CD4-positive, alpha-beta memory T cell (primary cell): ENCODE measurements around the gene ACTN3. TPM values are rescaled to one million over a fixed set of nuclear protein-coding genes. Genes with fewer than 3 reads are reported as not detected.

Experiments used
- CTCF ChIA-PET: fragments of 350-600 bp; sonication (Branson Sonifier 250); formaldehyde crosslinking; loops from one replicate; lab custom pipeline; 2021; ENCODE audit warnings: inconsistent platforms; ENCODE audit not compliant: partially characterized antibody; lab: Charles Lee
- POLR2A ChIA-PET: fragments of 350-600 bp; sonication (Branson Sonifier 250); formaldehyde crosslinking; loops from one replicate; lab custom pipeline; 2021; ENCODE audit not compliant: partially characterized antibody; lab: Charles Lee
- DNase-seq, 5 donors: peaks; one replicate each; pipeline versions ENCODE4 v3.0.0 to v3.0.0-alpha.2; 2020 to 2022; ENCODE audit warnings: mixed read lengths in 1 of 5
- H3K27ac ChIP-seq: one replicate; pipeline ENCODE4 v1.7.0; 2013; ENCODE audit warnings: low read depth, low read length
- H3K27me3 ChIP-seq: 2 replicates; pipeline ENCODE4 v1.7.0; 2013; ENCODE audit warnings: mild to moderate bottlenecking, low read length, moderate library complexity; ENCODE audit not compliant: insufficient read depth
- H3K36me3 ChIP-seq: 2 replicates; pipeline ENCODE4 v1.7.0; 2013; ENCODE audit warnings: mild to moderate bottlenecking, low read length, moderate library complexity; ENCODE audit not compliant: insufficient read depth
- H3K4me1 ChIP-seq: 2 replicates; pipeline ENCODE4 v1.7.0; 2013; ENCODE audit warnings: mild to moderate bottlenecking, low read length, moderate library complexity; ENCODE audit not compliant: insufficient read depth
- H3K4me3 ChIP-seq, 2 donors: one replicate each; pipeline ENCODE4 v1.7.0; 2013; ENCODE audit warnings: low read length in 2 of 2, mild to moderate bottlenecking in 1 of 2
- H3K9me3 ChIP-seq, 2 donors: one replicate each; pipeline ENCODE4 v1.7.0; 2013; ENCODE audit warnings: low read length in 2 of 2, control low read depth in 1 of 2; ENCODE audit not compliant: control insufficient read depth in 1 of 2
- H3K27ac Mint-ChIP-seq, 7 donors: one replicate each; pipeline ENCODE4 v1.8.0; 2020 to 2021; ENCODE audit warnings: mixed read lengths in 7 of 7, mild to moderate bottlenecking in 6 of 7, inconsistent platforms in 3 of 7, moderate library complexity in 3 of 7
- H3K27me3 Mint-ChIP-seq, 2 donors: one replicate each; pipeline ENCODE4 v1.8.0; 2020 to 2021; ENCODE audit warnings: mixed read lengths in 2 of 2
- H3K36me3 Mint-ChIP-seq, 2 donors: one replicate each; pipeline ENCODE4 v1.8.0; 2020 to 2021; ENCODE audit warnings: mixed read lengths in 2 of 2, inconsistent platforms in 1 of 2, mild to moderate bottlenecking in 1 of 2
- H3K4me1 Mint-ChIP-seq, 4 donors: one replicate each; pipeline ENCODE4 v1.8.0; 2020 to 2021; ENCODE audit warnings: mixed read lengths in 4 of 4, mild to moderate bottlenecking in 1 of 4
- H3K4me3 Mint-ChIP-seq, 8 donors: one replicate each; pipeline ENCODE4 v1.8.0; 2020 to 2021; ENCODE audit warnings: mixed read lengths in 8 of 8, mild to moderate bottlenecking in 7 of 8, moderate library complexity in 6 of 8, inconsistent platforms in 3 of 8
- H3K9me3 Mint-ChIP-seq, 8 donors: one replicate each; pipeline ENCODE4 v1.8.0; 2020 to 2021; ENCODE audit warnings: mixed read lengths in 8 of 8, mild to moderate bottlenecking in 5 of 8, inconsistent platforms in 3 of 8, moderate library complexity in 1 of 8
- intact Hi-C: fragments of 100-400 bp; cut with micrococcal nuclease; formaldehyde crosslinking; loops from one replicate; pipeline ENCODE4 v1.15.1; 2023
- polyA plus RNA-seq, 2 donors: library from polyadenylated mRNA; unstranded; fragments of 300-500 nt; fragmentation: Illumina TruSeq; gene quantifications; one replicate each; pipeline ENCODE4 v1.2.3, GENCODE V29; 2021
- total RNA-seq, 2 experiments: library from RNA; stranded (reverse); gene quantifications; one replicate each; pipeline ENCODE4 v1.2.3, GENCODE V29; 2021

Gene ACTN3
- total and polyA plus RNA-seq, 4 experiments from 2014 or later, result 0.17 to 0.20 TPM; not detected in 2

DNA sequence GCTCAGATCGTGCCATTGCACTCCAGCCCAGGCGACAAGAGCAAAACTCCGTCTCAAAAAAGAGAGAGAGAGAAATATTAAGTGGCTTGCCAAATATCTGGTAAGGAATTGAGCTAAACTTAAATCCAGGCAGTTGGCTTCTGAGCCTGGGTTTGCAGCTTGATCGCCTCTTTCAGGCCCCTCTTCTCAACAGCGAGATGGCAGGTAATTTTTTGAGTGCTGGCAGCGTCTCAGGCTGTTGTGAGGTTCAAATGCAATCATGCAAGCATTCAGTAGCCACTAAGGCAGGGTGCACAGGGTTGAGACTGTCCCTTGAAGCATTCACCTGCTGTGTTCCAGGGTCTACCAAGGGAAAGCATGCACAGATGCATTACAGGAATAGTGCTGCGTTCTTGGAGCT is 22.4 kb downstream of the ACTN3 start:
- peaks cover 2 to 13% (median 6%) of the 10 kb centered on the region in 4 donors for H3K4me1 Mint-ChIP-seq
- intact Hi-C loops, result no loop called here
- H3K9me3 ChIP-seq, result no peaks in the 10 kb centered on the region
- H3K36me3 ChIP-seq, result no peaks in the 10 kb centered on the region
- no peak overlapping the region for H3K4me3 ChIP-seq
- no peak overlapping the region for H3K27ac ChIP-seq
- H3K36me3 Mint-ChIP-seq, result no peaks in the 10 kb centered on the region
- H3K27me3 ChIP-seq, result no peaks in the 10 kb centered on the region
- peak overlapping the region in 1 of 7 donors; percentile 48 for H3K27ac Mint-ChIP-seq
- H3K27me3 Mint-ChIP-seq, result peaks cover 0 to 9% of the 10 kb centered on the region in 2 donors
- peak overlapping the region in 2 of 8 donors; percentile 83 to 87 for H3K4me3 Mint-ChIP-seq
- POLR2A ChIA-PET, result interaction anchor here (0.8 to 2.7 kb wide), 14 partner anchors 9 to 273 kb away, joined by 3 to 41 read pairs (median 4); partner anchors contain the start of genes ACTN3, BBS1, DPP3 and RBM14
- CTCF ChIA-PET, result interaction anchor here (0.9 to 3.6 kb wide), 8 partner anchors 9 to 265 kb away, joined by 3 to 29 read pairs (median 4); partner anchors contain the start of gene RBM4B
- no peak for DNase-seq
- H3K9me3 Mint-ChIP-seq, result peaks cover 0 to under 1% (median 0%) of the 10 kb centered on the region in 8 donors
- H3K4me1 ChIP-seq, result peaks cover 7% of the 10 kb centered on the region

DNA sequence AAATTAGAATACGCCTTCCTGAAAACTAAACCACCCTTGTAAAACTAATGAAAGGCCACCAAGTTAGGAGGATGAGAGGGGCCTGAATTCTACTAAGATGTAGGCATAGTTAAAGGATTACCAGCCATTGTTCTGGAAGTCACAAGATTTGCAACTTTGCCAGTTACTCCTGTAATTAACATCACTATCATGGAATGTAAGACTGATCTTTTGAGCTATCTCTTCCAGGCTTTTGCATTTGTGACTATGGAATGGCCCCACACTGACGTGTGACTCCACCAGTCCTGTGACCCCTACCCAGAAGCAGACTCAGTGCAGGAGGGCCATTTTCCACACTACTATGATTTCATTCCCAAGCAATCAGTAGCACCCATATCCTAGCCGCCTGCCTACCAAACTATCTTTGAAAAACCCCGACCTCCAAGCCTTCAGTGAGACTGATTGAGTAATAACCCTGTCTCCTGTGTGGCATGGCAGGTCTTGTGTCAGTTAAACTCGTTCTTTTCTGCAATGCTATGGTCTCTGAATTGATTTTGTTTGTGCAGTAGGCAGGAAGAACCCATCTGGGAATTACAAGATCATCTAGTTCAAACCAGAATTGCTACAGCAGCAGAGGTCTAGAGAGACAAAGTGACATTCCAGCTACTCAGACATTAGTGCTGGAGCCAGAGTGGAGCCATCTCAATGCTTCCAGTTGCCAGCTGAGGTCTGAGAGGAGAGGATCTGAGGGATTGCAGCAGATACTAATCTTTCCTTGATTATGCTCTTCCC is 23.6 kb downstream of the ACTN3 start:
- Mint-ChIP-seq H3K4me3 (peak overlapping the region in 3 of 8 donors; percentile 3 to 54 (median 52)), H3K4me1 (peaks cover 2 to 13% (median 6%) of the 10 kb centered on the region in 4 donors)
- POLR2A ChIA-PET, result interaction anchor here (0.7 to 1.1 kb wide), 2 partner anchors 68 to 174 kb away, joined by 4 to 7 read pairs; no protein-coding TSS in a partner anchor

DNA sequence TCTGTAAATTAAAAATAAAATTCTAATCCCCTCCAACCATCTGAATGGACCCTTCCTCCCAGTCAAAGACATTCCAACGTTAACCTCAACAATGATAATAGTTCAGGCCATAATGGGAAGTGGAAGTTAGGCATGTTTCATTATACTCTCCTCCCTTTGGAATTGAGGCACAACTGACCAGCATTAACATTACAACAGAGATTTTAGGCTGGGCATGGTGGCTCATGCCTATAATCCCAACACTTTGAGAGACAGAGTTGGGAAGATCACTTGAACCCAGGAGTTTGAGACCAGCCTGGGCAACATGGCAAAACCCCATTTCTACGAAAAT is 24.1 kb downstream of the ACTN3 start:
- ChIA-PET CTCF (no interaction called here), POLR2A (no interaction called here)
- DNase-seq, result no peak
- Mint-ChIP-seq H3K9me3 (peaks cover 0 to 1% (median 0%) of the 10 kb centered on the region in 8 donors), H3K27me3 (peaks cover 4 to 9% of the 10 kb centered on the region in 2 donors), H3K36me3 (no peaks in the 10 kb centered on the region), H3K27ac (no peak overlapping the region), H3K4me3 (peak overlapping the region in 1 of 8 donors; percentile 15), H3K4me1 (peaks cover 2 to 13% (median 6%) of the 10 kb centered on the region in 4 donors)
- H3K4me3 ChIP-seq, result no peak overlapping the region
- intact Hi-C loops, result no loop called here
- H3K36me3 ChIP-seq, result no peaks in the 10 kb centered on the region
- H3K27ac ChIP-seq, result no peak overlapping the region
- H3K4me1 ChIP-seq, result peaks cover 7% of the 10 kb centered on the region
- H3K27me3 ChIP-seq, result no peaks in the 10 kb centered on the region
- no peaks in the 10 kb centered on the region for H3K9me3 ChIP-seq

More for the DNA sequence above, 23.6 kb downstream of the ACTN3 start:
- no peak overlapping the region for H3K27ac Mint-ChIP-seq
- H3K9me3 Mint-ChIP-seq, result peaks cover 0 to 1% (median 0%) of the 10 kb centered on the region in 8 donors
- H3K36me3 Mint-ChIP-seq, result no peaks in the 10 kb centered on the region
- Histone ChIP-seq H3K4me1 (peaks cover 7% of the 10 kb centered on the region), H3K9me3 (no peaks in the 10 kb centered on the region), H3K36me3 (no peaks in the 10 kb centered on the region), H3K27me3 (no peaks in the 10 kb centered on the region), H3K27ac (no peak overlapping the region), H3K4me3 (no peak overlapping the region)
- no peak for DNase-seq
- intact Hi-C loops, result no loop called here
- H3K27me3 Mint-ChIP-seq, result peaks cover 1 to 9% of the 10 kb centered on the region in 2 donors
- CTCF ChIA-PET, result interaction anchor here (1.8 to 3.6 kb wide), 2 partner anchors 9 to 109 kb away, joined by 6 to 29 read pairs; partner anchors contain the start of gene RBM4B

DNA sequence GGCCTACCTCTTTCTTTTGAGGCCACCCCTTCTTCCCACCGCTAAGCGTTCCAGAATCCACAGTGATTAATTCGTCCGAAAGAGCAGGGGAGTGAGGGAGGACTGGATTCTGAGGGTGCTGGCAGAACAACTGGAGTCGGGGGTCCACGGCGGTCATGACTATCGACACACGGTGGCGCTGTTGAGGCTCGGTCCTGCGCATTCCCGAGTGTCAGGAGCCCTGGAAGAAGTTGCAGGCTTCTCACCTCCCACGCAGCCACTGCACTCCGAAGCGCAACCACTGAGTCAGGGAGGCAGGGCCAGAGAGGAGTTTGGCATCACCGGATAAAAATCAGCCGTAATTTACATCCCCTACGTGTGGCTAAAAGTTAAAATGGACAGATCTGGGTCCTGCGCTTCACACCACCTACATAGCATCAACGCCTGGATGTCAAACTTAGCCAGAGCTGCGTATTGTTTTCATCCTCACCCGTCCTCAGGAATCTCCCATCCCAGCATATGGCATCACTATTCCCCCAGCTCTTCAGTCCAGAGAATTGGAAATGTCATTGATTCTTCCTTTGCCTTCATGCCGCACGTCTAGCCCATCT is 32.4 kb downstream of the ACTN3 start:
- CTCF ChIA-PET, result interaction anchor here (0.9 to 7.2 kb wide), 12 partner anchors 10 to 107 kb away, joined by 3 to 268 read pairs (median 5); partner anchors contain the start of genes ACTN3, CCDC87, CCS and CTSF
- Mint-ChIP-seq H3K9me3 (peaks cover 0 to 10% (median 6%) of the 10 kb centered on the region in 8 donors), H3K4me1 (peaks cover 0 to 12% (median 6%) of the 10 kb centered on the region in 4 donors), H3K4me3 (peak overlapping the region in 2 of 8 donors; percentile 33 to 47), H3K27me3 (peaks cover 0 to 7% of the 10 kb centered on the region in 2 donors), H3K27ac (peak overlapping the region in 3 of 7 donors; percentile 9 to 68 (median 25)), H3K36me3 (no peaks in the 10 kb centered on the region)
- Histone ChIP-seq H3K27me3 (no peaks in the 10 kb centered on the region), H3K27ac (no peak overlapping the region), H3K36me3 (no peaks in the 10 kb centered on the region), H3K9me3 (no peaks in the 10 kb centered on the region), H3K4me1 (peaks cover 5% of the 10 kb centered on the region), H3K4me3 (no peak overlapping the region)
- peak; percentile 64 to 72 (median 68) for DNase-seq
- intact Hi-C loops, result loop anchor here (1.0 kb wide), 4 partner anchors 40 to 255 kb away; no protein-coding TSS in a partner anchor
- POLR2A ChIA-PET, result interaction anchor here (0.9 to 5.2 kb wide), 5 partner anchors 13 to 99 kb away, joined by 3 to 75 read pairs (median 4); partner anchors contain the start of genes RBM14, RBM4B and ZDHHC24

DNA sequence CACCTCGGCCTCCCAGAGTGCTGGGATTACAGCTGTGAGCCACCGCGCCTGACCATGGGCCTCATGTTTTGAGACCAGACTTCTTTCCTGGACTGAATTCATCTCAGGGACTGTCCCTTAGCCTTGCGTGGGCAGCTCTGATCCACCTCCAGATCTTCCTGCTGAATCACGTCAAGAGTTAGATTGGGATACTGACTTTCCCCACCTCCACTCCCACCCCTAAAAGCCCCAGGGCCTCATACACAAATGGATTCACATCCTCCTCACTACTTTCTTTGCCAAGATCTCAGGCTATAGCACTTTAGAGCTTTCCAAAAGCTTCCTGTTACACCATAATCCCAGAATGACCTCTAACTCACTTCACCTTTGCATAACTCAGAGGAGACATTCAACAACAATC is 34.1 kb downstream of the ACTN3 start:
- peaks cover 0 to 2% of the 10 kb centered on the region in 2 donors for H3K27me3 Mint-ChIP-seq
- H3K9me3 ChIP-seq, result no peaks in the 10 kb centered on the region
- no peak overlapping the region for H3K4me3 ChIP-seq
- H3K27me3 ChIP-seq, result no peaks in the 10 kb centered on the region
- CTCF ChIA-PET, result interaction anchor here (0.8 to 7.2 kb wide), 7 partner anchors 11 to 181 kb away, joined by 3 to 268 read pairs (median 4); partner anchors contain the start of genes ACTN3, CCDC87, CCS and RBM4B
- H3K4me3 Mint-ChIP-seq, result no peak overlapping the region
- H3K9me3 Mint-ChIP-seq, result peaks cover 0 to 10% (median 6%) of the 10 kb centered on the region in 8 donors
- POLR2A ChIA-PET, result interaction anchor here (1.0 to 5.2 kb wide), 4 partner anchors 13 to 97 kb away, joined by 3 to 75 read pairs (median 6); partner anchors contain the start of genes CCDC87, CCS, RBM14 and RBM4
- no peak for DNase-seq
- H3K36me3 Mint-ChIP-seq, result no peaks in the 10 kb centered on the region
- H3K27ac Mint-ChIP-seq, result no peak overlapping the region
- H3K4me1 Mint-ChIP-seq, result peaks cover 0 to 12% (median 6%) of the 10 kb centered on the region in 4 donors
- intact Hi-C loops, result no loop called here
- peaks cover 5% of the 10 kb centered on the region for H3K4me1 ChIP-seq
- no peak overlapping the region for H3K27ac ChIP-seq
- H3K36me3 ChIP-seq, result no peaks in the 10 kb centered on the region

DNA sequence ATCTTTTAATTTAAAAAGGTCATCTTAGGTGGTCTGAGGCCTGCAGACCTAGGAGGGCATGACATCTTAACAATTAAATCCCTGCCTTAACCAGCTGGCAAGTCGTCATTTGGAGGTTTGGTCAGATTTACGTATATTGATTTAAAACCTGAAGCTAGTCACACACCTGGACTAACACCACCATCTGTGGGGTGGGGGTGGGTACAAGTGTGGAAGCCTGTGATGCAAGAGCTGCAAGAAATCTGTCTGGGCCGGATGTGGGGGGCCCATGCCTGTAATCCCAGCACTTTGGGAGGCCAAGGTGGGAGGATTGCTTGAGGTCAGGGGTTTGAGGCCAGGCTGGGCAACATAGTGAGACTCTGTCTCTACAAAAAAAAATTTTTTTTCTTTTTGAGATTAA is 34.6 kb downstream of the ACTN3 start:
- POLR2A ChIA-PET, result interaction anchor here (1.0 to 5.2 kb wide), 4 partner anchors 12 to 96 kb away, joined by 3 to 75 read pairs (median 6); partner anchors contain the start of genes CCDC87, CCS, RBM14 and RBM4
- Histone ChIP-seq H3K4me1 (peaks cover 5% of the 10 kb centered on the region), H3K9me3 (no peaks in the 10 kb centered on the region), H3K36me3 (no peaks in the 10 kb centered on the region), H3K27me3 (no peaks in the 10 kb centered on the region), H3K27ac (no peak overlapping the region), H3K4me3 (no peak overlapping the region)
- DNase-seq, result no peak
- Mint-ChIP-seq H3K4me3 (no peak overlapping the region), H3K36me3 (no peaks in the 10 kb centered on the region), H3K4me1 (peaks cover 0 to 12% (median 6%) of the 10 kb centered on the region in 4 donors), H3K27ac (no peak overlapping the region), H3K27me3 (peaks cover 0 to 2% of the 10 kb centered on the region in 2 donors), H3K9me3 (peaks cover 0 to 10% (median 6%) of the 10 kb centered on the region in 8 donors)
- CTCF ChIA-PET, result interaction anchor here (0.8 to 7.2 kb wide), 6 partner anchors 10 to 180 kb away, joined by 3 to 268 read pairs (median 8); partner anchors contain the start of genes ACTN3, CCDC87, CCS and RBM4B
- intact Hi-C loops, result no loop called here
